AG08396 (cell line): ENCODE results near the gene HIVEP3.

Experiments used
- DNase-seq: peaks from one replicate; pipeline ENCODE4 v3.0.0; 2012; ENCODE audit warnings: low spot score, mixed read lengths

Gene HIVEP3

DNA sequence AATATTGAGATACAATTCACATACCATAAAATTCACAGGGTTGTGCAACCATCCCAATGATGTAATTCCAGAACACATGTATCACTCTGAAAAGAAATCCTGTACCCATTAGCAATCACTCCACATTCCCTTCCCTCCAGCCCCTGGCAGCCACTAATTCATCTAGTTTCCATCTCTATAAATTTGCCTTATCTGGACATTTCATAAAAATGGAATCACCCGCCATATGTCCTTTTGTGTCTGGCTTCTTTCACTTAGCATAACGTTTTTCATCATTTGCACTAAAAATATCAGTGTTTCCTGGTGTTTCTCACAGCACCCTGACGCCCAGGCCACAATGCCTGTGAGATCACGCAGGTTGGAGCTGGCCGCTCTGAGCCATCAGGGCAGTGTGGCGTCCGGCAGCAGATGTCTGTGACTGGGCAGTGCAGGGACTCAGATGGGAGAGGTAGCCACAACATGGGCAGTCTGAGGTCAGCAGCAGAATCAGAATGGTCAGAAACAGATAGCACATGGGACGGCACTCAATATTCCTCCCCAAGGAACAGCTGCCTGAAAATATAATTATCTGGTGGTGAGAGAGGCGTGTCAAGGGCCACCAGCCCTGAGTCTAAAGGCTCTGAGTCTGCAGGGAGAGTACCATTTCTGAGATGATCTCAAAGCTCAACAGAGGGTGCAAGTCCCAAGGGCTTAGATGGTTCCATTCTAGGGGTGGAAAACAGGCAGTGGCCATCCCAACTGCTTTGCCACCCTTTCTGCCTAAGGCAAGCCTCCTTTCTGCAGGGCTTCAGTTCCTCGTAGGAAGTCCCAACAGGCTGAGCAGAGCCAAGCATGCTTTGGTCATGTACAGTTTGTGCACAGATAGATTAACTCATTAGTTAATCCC is 304.8 kb downstream of the HIVEP3 start:
- no peak for DNase-seq

DNA sequence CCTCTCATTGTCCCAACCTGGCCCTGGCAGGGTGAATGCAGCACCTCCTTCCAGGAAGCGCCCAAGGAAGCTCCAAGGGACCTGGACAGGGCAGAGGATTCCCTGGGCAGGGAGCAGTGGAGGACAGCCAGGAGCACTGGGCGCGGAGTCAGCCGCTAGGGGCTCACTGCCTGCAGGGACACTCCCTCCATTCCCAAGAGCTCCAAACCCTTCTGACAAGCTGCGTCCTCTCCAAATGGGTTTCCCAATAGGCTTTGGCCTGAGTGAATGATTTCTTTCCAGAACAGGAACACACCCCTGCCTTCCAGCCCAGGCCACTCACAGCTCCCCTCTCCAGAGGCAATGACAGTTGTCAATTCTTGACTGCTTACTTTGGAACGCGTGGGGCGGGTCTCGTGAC is 305.8 kb downstream of the HIVEP3 start:
- DNase-seq = no peak

DNA sequence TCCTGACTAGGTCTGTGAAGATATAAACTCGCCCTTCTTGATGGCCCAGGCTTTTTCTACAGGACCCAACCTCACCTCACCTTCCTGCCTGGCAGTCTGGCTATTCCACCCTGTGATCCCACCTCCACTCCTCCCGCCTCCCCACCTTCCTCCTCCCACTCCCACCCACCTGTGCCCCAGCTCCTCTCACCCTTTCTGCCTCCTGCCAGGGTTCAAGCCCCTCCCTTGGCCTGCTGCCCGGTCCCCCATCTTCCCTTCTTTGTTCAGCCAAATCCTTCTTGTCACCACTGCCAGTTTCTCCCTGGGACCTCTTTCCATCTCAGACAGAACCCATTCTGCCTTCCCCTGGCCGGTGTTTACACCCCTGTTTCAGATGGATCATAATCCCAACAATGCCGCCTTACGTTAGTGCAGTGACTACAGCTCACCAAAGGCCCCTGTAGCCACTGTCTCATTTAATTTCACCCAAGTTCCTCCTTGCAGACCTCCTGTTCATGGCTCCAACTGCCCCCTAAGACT is 306.7 kb downstream of the HIVEP3 start:
- no peak for DNase-seq

DNA sequence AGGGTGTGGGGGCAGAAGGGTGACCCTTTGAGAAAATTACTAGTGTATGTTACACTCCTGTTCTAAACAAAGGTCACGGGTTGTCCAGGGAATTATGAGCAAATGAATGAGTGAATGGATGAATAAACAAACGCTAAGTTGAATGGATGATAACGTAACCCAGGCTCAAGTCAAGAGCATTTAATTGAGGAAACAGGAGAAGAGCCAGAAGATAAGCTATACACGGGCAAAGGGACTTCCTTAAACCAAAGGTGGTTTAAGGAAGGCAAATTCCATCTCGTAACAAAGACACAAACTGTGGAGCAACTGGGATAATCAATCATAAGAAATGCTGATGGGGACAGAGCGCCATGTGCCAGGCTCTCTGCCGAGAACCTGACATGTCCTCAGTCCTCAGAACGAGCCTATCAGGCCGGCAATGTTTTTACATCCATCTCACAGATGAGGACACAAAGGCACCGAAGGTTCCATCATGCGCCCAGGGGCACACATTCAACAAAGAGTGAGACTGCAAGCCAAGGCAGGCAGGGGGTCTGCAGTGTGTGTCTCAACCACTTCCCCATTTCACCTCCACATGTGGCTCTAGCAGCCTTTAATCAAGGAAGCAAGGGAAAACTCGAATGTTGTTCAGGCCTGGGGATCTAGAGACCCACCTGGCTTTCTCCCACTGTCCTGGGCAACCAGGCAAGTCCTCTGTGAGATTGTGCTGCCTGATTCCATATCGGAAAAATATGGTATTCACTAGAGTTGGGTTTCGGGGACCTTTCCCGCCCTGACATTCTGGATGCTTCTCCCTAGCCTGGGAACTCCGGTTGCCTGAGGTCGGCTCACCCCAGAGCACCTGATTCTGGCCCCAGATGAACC is 307.4 kb downstream of the HIVEP3 start:
- no peak for DNase-seq

DNA sequence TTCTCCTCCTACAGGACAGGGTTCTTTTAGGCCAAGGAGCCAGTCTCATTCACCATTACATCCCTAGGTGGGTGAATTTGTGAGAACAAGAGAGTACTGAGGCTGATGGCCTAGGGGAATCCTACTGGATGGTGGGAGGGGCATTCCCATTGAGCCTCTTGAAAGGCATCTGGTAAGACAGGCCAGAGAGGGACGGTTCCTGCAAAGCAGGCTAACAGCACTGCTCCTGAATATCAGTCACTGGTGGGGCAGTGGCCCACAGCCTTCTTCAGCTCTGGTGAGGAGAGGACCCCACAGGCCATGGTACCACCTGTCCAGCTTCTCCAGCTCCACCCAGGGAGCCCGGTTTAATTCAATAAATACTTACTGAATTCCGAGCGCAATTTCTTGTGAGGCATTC is 308.4 kb downstream of the HIVEP3 start:
- DNase-seq = no peak

DNA sequence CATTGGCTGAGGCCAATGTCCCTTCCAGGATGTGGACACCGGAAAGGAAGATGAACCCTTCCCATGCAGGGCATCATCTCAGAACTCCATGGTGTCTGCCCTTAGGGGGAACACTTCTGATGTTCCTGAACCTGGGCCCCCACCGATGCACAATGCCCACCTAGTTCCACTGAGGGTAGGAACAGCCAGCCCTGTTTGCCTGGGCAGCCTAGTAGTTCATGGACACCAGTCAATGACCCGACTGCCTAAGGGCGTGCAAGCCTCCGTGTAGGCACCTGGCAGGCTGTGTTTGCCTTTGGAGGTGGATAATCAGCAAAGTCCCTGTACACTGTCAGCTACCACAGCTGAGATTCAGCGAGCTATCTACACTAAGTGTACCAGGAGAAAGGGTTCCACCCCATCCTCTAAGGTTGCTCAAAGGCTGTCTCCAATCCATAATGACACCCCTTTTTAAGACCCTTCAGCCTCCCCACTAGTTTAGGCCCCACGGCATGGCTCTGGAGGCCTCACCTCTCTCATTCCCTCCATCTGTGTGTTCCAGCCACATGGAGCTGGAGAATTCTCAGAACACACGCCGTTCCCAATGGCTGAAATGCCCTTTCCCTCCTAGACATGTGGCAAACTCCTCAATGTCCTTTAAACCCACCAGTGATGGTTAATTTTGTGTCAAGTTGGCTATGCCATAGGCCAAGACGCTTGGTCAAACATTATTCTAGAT is 309.4 kb downstream of the HIVEP3 start:
- DNase-seq = no peak

DNA sequence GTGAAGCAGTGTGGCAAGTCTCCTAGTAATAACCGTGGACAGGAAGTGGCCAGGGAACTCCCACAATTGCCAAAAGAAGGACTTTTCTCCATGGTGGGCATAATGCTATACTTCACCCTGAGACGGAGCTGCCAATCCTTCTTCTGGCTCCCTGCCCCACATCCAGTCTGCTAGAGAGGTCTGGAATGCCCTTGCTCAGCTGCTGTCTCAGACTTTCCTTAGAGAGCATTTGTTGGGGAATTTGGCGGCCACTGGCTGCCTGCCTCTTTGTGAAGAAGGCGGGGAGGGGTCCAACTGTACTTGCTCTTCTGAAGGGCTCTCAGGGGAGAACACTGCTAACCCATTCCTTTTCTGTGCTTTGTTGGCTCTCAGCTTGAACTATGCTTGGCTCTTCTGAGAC is 310.5 kb downstream of the HIVEP3 start:
- no peak for DNase-seq

DNA sequence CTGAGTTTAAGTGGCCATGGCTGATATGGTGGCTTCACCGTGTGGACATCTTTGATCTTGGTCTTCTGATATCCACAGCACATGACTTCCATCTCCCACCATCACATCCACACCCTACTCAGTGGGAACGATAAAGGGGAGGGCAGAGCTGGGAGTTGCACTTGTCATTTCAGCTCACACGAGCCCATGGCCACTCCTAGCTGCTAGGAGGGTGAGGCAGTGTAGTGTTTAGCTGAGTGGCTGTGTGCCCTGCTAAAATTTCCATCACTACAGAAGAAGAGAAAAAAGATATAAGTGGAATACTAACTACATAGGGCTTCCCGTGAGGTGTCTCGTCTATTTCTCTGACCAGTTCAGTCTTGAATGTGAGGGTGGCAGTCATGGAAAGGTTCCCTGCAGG is 310.9 kb downstream of the HIVEP3 start:
- no peak for DNase-seq

DNA sequence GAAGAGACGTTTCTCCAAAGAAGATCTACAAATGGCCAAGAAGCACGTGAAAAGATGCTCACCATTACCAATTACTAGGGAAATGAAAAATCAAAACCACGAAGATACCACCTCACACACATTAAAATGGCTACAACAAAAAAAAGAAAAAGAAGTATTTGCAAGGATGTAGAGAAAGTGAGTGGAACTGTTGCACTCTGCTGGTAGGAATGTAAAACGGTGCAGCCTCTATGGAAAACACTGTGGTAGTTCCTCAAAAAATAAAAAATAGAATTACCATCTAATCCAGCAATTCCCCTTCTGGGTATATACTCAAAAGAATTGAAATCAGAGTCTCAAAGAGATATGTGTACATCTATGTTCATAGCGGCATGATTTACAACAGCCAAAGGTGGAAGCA is 318.8 kb downstream of the HIVEP3 start:
- DNase-seq = no peak

DNA sequence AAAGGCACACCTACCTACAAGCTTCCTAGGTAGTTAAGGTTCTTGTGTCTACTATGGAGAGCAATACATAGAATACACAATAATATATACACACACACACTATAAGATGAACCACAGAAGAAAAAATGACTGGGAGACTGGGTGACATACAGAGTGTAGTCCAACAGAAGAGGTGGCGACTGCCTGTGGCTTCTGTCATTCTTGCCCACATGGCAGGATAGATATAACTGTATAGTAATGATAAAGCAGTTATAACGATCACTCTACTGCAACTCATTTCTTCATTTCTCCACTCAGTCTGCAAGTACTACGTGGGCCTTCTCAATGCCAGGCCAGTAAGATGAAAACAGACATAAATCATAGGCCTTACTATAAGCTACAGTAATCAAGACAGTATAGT is 320.4 kb downstream of the HIVEP3 start:
- DNase-seq = no peak

DNA sequence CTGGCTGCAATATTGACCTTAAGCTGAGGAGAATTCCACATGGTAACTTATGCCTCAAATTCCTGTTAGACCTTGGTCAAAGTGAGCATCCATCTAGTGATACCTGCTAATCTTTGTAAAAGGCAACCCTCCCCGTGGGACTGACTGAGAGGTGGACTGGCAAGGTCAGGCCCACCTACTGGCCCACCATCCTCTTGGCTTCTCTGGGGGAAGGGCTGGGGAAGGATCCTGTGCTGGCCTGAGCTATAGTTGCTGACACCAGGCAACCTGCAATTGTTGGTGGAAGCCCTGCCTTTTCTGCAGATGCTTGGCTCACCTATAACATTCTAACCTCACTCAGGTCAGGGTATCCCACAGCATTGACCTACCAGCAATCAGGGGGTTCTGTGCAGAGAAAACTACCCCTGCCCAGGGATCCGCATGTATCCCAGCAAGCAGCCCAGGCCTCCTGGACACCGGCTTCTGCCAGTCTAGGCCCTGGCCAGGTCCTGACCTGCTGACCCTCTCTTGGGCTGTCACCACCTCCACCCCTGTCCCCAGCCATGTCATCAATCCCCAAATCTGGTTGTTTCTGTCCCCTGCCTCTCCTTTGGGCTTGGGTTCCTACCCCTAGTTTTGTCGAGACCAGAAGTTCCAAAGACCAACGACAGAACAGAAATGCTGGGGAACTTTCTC is 326.1 kb downstream of the HIVEP3 start:
- no peak for DNase-seq

DNA sequence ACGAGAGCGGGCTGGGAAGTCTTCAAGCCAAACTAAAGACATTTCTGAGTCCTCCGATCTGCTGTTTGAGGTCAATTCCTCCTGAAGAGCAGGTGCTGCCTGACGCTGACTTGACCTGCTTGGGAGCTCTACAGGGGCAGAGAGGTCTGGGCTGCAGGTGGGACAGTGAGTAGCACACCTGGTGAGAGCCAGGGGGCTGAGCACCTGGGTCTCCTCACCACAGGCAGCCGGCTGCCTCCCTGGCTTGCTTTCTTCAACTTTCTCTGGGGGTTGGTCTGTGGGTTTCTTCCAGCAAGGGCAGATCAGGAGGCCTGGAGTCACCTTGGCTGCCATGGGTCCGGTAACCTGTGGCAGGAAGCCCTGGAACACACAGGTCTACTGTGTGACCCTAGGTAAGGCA is 326.8 kb downstream of the HIVEP3 start:
- no peak for DNase-seq

DNA sequence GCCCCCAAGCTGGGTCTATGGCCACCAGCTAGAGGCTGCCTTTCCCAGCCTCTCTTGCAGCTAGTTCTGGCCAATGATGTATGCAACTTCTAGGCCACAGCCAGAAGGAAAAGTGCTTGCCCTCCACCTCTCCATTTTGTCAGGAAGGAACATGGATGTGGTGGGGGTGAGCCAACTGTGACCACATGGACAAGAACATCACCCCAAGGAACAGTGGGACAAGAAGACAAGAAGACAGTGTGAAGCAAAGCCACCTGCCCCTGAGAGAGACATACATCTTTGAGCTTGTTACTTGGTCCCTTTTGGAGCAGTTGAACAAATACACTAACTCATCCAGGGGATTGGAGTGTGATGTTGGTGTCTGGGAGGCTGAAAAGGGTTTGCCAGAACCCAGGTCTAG is 328.4 kb downstream of the HIVEP3 start:
- no peak for DNase-seq

DNA sequence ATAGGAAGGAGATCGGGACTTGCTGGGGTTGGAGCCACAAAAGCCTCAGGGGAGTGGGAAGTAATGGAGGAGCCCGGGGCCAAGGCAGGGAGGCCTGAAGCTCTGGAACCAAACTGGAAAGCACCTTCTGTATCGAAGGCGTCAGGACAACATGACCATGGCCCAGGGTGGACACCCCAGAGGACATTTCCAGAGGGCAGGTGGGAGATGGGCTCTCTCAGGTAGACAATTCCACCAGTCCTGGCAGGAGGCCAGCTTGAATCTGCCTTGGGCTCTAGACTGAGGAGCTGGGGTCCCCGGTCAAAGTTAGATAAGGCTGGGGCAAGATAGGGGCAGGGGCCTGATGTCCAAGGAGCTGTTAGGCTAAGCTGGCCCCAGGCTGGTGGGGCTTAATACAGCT is 329.3 kb downstream of the HIVEP3 start:
- DNase-seq = no peak

DNA sequence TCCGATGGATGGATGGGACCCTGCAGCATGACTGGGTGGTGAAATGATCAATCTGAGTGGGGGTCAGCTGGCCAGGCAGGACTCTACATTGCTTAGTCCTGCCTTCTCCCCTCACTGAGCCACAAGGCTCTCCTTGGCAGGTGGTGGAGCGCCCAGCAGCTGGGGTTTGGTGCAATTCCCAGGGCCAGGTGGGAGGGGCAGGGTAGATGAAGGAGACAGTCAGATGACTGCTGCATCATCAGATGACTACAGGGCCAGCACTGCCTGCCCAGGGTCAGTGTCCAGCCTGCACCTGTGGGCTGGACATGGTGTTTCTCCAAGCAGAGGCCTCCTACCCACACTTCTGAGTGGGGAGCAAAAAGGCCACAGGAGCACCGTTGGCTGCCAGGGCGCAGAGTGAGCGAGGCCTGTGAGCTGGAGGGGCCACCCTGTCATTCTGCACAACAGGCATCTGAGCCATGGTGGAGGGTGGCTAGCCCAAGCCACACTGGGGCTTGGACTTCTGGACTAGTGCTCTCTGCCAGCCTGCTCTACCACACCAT is 330.3 kb downstream of the HIVEP3 start:
- no peak for DNase-seq

DNA sequence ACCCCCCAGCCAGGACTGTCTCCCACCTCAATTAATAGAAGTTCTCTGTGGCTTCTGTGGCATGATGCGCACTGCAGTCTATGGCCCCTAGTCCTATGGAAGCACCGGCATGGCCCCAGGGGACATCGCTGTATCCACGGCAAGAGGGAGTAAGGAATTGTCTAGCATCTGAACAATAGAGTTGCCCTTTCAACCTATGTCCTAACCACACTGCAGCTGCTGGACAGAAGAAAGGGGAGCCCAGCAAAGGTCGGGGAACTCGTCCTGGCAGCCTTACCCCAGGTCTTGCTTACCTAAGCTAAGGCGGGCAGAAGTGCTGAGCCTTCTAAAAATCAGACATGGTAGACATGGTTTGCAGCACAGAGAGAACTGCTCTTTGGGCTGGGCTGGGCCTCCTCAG is 330.9 kb downstream of the HIVEP3 start:
- no peak for DNase-seq

DNA sequence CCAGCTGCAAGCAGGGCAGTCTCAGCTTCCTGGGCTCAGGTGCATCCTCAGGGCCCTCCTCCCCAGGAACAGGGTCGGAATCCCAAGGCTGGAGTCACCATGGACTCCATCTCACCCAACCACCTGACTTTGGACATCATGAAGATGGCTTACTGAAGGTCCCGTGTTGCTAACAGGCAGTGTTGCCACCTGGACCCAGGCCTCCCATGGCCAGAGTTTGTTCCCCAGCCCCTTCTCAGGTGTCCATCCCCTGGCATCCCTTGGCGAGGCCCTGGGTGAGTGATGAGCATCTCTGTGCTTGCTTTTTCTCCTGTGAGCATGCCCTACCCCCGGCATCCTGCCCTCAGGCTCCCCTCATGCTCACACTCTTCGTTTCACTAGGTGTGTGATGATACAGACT is 332.5 kb downstream of the HIVEP3 start:
- DNase-seq = no peak

DNA sequence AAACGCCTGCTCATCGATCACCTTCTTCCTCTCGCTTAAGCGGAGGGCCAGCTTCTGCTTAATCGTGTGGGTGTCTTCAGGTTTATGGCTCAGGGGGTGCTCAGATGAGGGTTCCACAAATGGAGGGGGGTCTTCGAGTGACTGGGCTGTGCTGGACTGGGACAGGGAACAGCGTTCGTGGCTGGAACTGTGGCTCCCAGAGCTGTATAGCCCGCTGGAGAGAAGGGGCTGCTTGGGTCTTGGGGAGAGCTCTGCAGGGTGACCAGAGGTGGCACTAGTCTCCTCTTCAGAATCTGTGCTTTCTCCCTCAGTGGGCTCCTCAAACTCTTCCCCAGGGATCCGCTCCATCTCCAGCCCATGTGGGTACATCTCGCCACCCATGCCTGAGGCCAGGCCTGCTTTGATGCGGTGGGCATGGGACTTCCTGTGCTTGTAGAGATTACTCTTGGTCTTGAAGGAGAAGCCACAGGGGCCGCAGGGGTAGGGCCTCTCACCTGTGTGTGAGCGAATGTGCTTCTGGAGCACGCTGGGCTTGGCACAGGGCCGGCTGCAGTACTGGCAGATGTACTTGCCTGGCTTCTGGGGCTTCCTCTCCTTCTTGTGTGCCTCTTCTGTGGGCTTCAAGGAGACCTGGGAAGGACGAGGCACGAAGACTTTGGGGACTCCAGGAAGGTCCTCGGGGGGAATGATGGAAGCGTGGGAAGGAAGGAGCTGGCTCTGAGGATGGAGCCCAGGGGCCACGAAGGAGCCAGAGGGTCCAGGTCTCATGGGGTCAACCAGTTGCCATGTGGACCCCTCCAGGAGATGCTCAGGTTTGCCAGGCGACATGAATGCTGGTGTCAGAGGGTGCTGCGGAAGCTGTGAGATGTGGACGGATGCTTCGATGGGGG is 334.8 kb downstream of the HIVEP3 start:
- no peak for DNase-seq

DNA sequence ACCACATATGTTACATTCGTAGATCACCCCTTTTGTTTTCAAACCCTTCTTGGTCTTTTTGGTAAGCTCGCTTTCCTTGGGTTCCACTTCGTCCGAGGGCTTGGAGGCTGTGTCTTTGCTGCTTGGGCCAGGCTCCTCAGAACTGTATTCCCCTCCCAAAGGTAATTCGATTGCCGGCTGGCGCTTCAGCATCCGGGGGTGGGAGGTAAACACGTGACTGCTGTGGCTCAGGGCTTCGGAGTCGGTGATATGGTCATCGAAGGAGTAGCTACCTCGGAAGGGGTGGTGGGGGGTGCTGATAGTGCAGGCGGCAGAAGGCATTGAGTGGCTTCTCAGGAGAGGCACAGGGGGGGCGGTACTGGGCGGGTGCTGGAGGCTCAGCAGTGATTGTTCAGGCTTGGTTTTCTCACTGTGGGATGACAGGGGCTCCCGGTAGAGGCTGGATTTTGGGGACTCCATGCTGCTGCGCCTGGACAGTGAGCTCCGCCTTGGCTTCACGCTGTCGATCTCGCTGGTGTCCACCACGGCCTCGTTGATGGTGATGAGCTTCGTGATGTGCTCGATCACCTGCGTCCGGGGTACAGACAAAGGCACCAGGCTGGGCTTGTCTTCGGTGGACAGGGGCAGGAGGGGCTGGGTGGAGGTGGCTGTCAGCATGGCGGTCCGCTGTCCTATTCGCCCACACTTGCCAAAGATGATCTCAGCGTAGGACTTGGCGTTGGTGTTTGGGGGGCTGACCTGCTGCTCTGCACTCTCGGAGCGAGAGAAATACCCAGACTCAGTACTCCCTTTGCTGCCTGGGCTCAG is 335.7 kb downstream of the HIVEP3 start:
- DNase-seq = no peak

DNA sequence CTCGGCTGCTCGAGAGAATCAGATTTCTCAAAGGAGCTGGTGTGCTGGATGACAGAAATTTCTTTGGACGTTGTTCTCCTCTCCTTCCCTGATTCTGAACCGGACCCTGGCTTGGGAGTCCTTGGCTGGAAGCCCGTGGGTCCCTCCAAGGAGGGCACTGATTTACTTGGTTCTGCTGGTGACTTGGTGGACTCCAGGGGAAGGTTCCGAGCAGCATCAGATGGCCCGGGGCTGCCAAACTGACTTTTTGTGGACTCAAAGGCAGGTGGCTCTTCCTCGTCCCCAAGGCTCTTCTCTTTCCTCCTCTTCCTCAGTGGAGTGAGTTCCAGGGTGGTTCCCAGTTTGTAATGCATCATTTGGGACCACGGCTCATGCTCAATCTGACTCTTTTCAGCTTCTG is 336.4 kb downstream of the HIVEP3 start:
- DNase-seq = no peak
